RPMI8226 (cell line): Measurements from ENCODE around the gene SPRR1B.
"Not testable (repeated sequence)": the region's sequence is repeated elsewhere in the genome, so short reads cannot be mapped to it uniquely, and the experiment has no call there.

ENCODE experiments used
- DNase-seq: peaks from one replicate; pipeline ENCODE4 v3.0.0-alpha.2; 2015

Gene SPRR1B

DNA sequence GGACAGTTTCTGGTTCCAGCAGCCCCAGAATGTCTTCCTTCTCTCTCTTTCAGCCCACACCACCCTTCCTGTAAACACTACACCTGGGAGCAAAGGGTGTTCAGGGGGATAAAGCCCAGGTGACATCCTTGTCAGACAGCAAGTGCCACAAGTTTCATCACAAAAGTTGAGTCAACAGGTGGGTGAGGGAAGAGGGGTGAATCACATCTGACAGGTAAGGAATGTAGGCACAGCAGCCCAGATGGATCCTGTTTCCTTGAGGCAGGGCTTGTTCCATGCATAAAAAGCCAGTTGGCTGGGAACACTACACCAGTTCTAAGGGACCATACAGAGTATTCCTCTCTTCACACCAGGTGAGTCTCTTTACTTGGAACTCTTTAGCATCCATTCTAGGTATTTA is at the start of gene SPRR1B:
TSS of gene SPRR1B (plus strand) at position 309 of the 400 bp plus-strand sequence. CDS start 1,143 bp downstream, outside the sequence.
- DNase-seq, result no peak

DNA sequence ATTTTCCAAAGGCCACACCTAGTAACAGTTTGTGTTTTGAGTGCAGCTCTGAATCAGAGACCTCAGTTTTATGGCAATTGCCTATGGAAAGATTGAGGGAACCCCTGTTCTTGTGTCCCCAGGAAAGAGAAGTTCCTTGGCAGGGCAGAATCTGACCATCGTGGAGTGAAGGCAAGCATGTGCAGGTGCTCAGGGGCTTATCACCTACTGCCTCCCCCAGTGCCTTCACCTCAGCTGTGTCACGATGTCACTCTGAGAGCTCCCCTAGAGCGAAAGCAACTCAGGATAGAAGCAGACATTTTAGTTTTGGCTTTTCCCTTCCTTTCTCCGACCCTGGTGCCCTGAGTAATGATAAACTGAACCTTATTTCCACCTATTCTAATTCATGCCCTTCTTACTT is 48.9 kb upstream of the SPRR1B start:
- DNase-seq, result no peak

DNA sequence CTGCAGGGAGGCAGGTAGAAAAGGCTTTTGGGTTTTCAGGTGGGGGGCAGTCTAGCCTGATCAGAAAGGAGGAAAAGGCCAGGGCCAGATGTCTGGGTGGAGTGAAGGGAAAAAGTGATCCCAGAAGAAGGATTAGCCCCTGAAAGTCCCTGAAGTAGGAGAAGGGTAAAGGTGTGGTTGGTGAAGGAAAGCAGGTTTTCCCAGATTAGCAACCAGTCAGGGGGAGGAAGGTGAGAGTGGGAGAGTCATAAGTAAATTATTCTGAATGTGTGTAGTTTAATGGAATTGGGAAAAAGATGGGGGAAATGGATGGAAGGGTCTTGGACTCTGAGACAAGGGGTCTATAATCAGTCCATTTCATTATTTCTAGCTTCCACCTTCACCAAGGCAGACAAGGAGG is 47.8 kb upstream of the SPRR1B start:
- DNase-seq, result no peak

DNA sequence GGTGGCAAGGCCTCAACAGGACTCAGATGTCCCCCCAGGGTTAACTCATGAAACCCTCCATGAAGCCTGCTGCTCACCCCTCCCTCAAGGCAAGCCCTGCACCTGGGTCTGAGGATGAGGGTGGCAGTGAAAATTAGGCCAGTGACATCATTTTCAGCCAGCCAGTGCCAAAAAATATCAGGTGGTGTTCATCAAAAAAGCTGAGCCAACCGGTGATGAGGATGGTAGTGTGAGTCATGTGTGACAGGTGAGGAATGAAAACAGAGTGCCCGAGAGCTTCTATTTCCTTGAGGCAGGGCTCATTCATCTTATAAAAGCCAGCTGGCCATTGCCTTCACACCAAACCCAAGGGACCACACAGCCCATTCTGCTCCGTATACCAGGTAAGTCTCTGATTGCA is 47.3 kb upstream of the SPRR1B start, which contains the start of gene SPRR1A:
TSS of gene SPRR1A (plus strand) at position 339 of the 400 bp plus-strand sequence. CDS start 1,150 bp downstream, outside the sequence.
- DNase-seq, result no peak

- no peak for DNase-seq
Observed at GRCh38 chr1:152986578-152986977, 44.4 kb upstream of the SPRR1B start.

- no peak for DNase-seq
Observed at GRCh38 chr1:152993186-152993585, 37.8 kb upstream of the SPRR1B start.

- no peak for DNase-seq
Observed at GRCh38 chr1:152995842-152996241, 35.2 kb upstream of the SPRR1B start.

- DNase-seq, result no peak
Observed at GRCh38 chr1:152996633-152997400, 34.2 kb upstream of the SPRR1B start.

DNA sequence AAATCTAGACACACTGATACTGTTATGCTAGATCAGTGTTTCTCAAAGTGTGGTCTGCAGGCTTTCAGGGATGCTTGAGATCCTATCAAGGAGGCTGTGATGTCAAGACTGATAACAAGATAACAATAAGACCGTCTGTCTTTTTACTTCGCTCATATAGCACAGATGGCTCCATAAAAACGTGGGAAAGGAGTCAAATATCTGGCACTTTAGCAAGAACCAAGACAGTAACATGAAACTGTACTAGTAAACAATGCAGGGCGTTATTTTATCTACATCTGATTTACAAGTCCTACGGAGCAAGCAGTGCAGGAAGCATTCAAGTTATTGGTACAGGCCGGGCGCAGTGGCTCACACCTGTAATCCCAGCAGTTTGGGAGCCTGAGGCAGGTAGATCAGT is 33.1 kb upstream of the SPRR1B start:
- DNase-seq, result no peak

DNA sequence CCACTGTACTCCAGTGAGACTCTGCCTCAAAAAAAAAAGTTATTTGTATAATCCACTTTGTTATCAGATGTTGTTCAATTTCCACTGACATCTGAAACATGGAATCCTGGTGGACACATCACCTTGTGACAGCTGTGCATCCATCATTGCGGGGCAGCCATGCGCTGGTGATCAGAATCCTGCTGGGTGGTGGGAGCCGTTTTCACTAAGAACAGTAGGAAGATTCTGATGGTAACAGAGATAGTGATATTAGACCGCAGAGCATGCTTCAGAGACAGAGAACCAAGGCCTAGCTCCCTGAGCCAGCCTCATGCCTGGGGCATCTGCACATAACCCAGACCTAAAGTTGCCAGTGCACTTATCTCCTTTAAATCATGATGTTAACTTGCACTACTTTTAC is 32.5 kb upstream of the SPRR1B start:
- DNase-seq, result no peak

DNA sequence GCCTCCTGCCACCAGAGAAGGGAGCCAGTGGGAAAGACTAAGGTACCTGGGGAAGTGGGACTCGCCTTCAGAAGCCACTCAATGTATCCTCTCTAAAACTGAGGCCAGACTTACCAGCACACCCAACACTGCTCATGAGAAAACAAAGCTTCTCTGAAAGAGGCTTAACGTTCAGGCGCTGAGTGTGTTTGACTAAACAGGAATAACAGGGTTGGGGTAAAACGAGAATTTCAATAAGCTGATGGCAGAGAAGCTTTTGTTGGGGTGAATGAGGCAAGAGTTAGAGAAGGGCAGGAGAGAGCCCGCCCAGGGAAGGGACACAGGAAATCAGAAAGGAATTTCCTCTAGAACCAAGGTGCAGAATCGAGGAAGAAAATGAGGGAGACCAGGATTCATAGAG is 31.2 kb upstream of the SPRR1B start:
- no peak for DNase-seq

DNA sequence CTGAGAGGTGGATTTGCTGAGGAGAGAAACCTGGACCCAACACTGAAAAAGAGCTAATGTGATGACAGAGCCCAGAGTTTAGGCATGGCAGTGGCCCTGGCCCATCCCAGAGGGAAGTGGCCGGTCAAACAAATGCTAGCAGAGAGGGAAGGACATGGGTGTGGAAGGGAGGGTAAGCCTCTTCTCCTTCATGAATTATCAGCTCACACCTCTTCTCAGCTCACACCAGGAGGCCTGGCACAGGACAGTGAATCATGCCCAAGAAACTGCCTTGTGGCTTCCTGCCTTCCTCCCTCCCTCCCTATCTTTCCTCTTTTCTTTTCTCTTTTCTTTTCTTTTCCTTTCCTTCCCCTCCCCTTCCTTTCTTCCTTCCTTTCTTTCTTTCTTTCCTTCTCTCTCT is 30.7 kb upstream of the SPRR1B start:
- no peak for DNase-seq

GRCh38 chr1:153001382-153001781 is 29.6 kb upstream of the SPRR1B start, which contains the start of gene SPRR3:
Gene SPRR3, plus strand, starts transcription at chr1:153001749. Its CDS starts 1,272 bp downstream, at chr1:153003021.
- DNase-seq, result no peak

DNA sequence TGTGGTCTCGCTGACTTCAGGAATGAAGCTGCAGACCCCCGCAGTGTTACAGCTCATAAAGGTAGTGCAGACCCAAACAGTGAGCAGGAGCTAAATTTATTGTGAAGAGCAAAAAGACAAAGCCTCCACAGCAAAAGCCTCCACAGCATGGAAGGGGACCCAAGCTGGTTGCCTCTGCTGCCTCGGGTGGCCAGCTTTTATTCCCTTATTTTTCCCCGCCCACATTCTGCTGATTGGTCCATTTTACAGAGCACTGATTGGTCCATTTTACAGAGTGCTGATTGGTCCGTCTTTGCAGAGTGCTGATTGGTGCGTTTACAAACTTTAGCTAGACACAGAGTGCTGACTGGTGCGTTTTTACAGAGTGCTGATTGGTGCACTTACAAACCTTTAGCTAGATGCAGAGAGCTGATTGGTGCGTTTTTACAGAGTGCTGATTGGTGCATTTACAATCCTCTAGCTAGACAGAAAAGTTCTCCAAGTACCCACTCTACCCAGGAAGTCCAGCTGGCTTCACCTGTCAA is 19.7 kb upstream of the SPRR1B start:
- DNase-seq, result not testable (repeated sequence)

DNA sequence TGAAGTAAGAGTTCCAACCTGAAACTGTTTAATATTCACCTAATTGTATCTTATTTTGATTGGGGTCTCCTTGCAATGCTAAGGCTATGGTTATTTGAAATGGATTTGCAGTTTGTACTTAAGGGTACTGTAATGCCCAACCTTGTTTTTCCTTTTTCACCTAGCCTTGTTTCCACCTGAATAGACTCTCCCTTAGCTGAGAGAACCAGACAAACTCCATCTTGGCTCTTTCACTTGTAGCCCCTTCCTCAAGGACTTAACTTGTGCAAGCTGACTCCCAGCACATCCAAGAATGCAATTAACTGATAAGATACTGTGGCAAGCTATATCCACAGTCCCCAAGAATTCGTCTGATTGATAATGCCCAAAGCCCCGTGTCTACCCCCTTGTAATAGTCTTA is 9.2 kb upstream of the SPRR1B start:
- not testable (repeated sequence) for DNase-seq

DNA sequence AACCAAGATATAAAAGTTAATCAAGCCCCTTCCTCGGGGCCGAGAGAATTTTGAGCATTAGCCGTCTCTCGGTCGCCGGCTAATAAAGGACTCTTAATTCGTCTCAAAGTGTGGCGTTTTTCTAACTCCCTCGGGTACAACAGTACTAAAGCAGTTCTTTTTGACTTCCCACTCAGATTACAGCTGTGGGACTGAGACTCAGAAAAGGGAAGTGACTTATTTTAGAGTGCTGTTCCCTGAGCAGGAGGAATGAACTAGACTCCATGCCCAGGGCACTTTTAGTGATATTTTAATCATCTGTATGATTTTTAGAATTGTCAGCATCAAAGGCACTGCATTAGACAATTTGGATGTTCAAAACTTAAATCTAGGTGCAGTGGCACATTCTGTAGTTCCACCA is 8.7 kb upstream of the SPRR1B start:
- peak; percentile 11 for DNase-seq

- DNase-seq, result no peak
Observed at GRCh38 chr1:153023109-153023508, 7.9 kb upstream of the SPRR1B start.

- no peak for DNase-seq
Observed at GRCh38 chr1:153024413-153024812, 6.6 kb upstream of the SPRR1B start.

DNA sequence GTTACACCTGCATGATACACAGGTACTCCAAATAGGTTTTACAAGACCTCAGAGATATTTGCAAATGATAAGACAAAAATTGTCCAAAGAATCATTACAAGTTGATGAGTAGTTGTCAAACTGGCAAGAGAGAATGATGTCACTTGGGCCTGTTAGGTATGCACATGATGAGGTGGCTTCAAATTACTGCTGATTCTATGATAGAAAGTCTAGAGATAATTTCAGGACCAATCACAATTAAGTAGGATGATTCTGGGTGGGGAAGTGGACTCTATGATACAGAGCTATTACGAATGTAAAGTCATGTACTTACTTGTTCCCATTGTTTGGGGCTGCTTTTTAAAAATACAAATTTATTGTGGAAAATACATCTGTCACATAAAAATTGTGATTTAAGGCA is 5.2 kb upstream of the SPRR1B start:
- DNase-seq, result no peak

DNA sequence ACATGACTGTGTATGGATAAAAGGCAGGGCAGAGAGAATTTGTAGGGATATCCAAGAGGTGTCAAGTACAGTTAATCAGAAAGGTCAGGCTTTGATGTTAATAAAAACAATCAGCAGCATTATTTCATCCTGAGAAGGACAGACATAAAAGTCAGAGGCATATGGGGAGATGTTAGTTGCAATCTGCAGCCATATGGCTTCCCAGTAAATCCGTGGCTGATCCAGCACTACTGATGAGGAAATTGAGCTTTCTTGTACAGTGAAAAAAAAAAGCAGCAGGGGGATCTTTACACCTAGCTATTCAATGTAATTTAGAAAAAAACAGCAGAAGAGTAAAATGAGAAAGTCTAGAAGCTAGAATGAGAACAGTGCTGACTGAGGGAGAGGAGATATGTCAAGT is 2.2 kb upstream of the SPRR1B start:
- no peak for DNase-seq

- DNase-seq, result no peak
Observed at GRCh38 chr1:153032073-153032472, 1.1 kb downstream of the SPRR1B start.

GRCh38 chr1:153032677-153033308 is 1.8 kb downstream of the SPRR1B start:
- DNase-seq, result peak; percentile 12

DNA sequence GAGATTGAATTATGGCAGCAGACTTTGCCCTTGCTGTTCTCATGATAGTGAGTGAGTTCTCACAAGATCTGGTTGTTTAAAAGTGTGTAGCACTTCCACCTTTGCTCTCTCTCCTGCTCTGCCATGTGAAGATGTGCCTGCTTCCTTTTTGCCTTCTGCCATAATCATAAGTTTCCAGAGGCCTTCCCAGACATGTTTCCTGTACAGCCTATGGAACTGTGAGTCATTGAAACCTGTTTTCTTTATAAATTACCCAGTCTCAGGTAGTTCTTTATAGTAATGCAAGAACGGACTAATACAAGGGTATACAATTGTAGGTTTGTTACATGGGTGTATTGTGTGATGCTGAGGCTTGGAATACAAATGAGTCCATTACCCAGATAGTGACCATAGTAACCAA is 4.2 kb downstream of the SPRR1B start:
- no peak for DNase-seq

DNA sequence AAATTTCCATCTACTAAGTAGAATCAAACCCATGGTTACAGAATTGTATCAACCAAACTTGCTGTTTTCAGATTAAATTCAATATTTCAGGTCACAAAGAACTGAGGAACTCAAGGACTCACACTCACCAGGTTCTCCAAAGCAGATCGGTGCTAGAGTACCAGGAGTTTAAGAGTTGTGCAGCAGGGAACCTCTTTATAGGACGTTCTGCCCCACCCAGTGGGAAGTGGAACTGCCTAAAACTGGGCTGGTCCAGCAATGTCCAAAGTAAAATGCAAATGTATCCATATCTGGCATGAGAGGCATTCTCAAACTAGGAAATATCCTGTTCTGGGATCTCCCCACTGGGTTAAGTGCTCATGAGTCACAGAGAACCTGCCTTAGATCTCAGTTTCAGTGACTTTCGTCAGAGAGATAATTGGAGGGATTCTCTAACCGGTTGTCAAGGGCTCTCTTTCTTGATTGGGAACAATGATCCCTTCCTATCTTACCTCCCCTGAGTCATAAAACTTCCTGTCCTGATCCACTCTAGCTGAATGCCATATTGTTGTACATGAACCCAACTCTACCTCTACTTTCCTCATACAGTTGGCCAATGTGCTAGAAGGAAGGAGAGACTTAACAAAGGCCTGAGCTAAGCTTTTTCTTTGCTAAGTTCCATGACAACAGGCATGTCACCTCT is 10.1 kb downstream of the SPRR1B start, which contains the start of gene SPRR2D:
TSS of gene SPRR2D (minus strand) at position 171 of the 682 bp plus-strand sequence. CDS start 774 bp downstream, outside the sequence.
- no peak for DNase-seq
